HUES48 (cell line): ENCODE results near the gene RAPGEF4.
"Not testable (repeated sequence)": the region's sequence is repeated elsewhere in the genome, so short reads cannot be mapped to it uniquely, and the experiment has no call there.

ENCODE experiments used
- H3K27ac ChIP-seq: one replicate; pipeline ENCODE4 v1.7.0; 2013; ENCODE audit warnings: low read depth, low read length, inconsistent platforms
- H3K27me3 ChIP-seq: 2 replicates; pipeline ENCODE4 v1.6.1; 2013; ENCODE audit warnings: mild to moderate bottlenecking, low read length; ENCODE audit not compliant: control insufficient read depth, insufficient read depth
- H3K36me3 ChIP-seq: 2 replicates; pipeline ENCODE4 v1.6.1; 2013; ENCODE audit warnings: low read length; ENCODE audit not compliant: control insufficient read depth, insufficient read depth
- H3K4me1 ChIP-seq: 2 replicates; pipeline ENCODE4 v1.6.1; 2013; ENCODE audit warnings: mild to moderate bottlenecking, low read length; ENCODE audit not compliant: control insufficient read depth, insufficient read depth
- H3K4me3 ChIP-seq: 2 replicates; pipeline ENCODE4 v1.5.1; 2013; ENCODE audit warnings: mild to moderate bottlenecking, low read depth, low read length
- H3K9ac ChIP-seq: 2 replicates; pipeline ENCODE4 v1.6.1; 2013; ENCODE audit warnings: mild to moderate bottlenecking, low read depth, low read length, moderate library complexity
- H3K9me3 ChIP-seq: 2 replicates; pipeline ENCODE4 v1.6.1; 2013; ENCODE audit warnings: low read length; ENCODE audit not compliant: control insufficient read depth, insufficient read depth

Gene RAPGEF4

DNA sequence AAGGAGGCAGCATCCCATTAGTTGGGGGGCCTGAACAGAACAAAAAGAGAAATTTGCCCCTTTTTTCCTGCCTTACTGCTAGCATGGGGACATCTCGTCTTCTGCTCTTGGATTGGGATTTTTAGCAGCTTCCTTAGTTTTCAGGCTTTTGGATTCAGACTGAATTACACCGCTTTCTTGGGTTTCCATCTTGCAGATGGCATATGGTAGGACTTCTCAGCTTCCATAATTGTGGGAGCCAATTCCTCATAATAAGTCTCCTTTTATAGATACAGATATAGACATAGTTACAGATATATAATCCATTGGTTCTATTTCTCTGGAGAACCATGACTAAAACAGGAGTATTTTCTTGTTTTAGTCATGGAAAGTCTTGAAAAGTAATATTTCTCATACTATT, 5.2 kb upstream of the RAPGEF4 start:
- H3K27me3 ChIP-seq: peaks cover 10% of the 10 kb centered on the region
- peaks cover 3% of the 10 kb centered on the region; the same call in 1 of the 2 replicates for H3K4me1 ChIP-seq
- H3K4me3 ChIP-seq: no peak overlapping the region
- H3K36me3 ChIP-seq: no peaks in the 10 kb centered on the region
- no peak overlapping the region for H3K9ac ChIP-seq
- H3K9me3 ChIP-seq: no peaks in the 10 kb centered on the region
- no peak overlapping the region for H3K27ac ChIP-seq

DNA sequence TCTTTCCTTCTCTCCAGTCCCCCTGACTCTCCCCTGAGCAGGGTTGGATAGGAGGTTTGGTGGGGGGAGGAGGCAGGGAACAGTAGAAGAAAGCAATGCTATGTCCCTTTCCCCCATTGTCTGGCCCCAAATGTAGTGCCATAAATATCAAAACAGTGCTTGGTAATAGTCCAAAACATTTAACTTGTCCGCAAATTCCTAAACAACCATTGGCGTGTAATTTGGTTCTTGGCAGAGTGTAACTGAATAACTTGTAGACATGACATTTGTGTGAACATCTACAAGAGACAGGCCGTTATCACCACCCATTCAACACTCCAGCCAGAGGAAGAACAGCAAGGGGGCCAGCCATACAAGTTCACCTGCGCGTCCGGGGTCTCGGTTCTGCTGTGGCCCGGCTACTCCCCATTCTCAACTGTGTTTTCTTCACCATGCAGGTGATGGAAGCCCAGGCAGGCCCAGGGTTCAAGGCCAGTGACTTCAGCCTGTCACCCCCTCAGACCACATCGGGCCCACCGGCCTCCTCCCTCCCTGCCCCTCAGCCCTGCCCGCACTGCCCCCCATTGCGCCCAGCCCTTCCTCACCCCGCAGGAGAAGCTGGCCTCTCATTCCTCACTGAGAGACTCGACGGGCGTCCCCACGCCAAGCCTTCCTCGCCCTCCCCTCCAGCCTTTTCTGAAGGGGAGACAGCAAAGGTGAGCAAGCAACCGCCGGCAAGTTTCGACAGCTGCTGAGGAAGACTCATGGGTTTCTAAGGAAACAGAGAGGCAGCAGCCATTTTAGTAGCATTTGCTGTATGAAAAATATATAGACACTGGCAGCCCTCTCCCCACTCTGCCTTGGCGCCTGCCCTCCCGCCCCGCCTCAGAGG, 699 bp upstream of the RAPGEF4 start:
- no peak overlapping the region for H3K27ac ChIP-seq
- peak overlapping the region; percentile 60; the same call in 1 of the 2 replicates for H3K4me3 ChIP-seq
- H3K27me3 ChIP-seq: peaks cover 37% of the 10 kb centered on the region
- H3K9ac ChIP-seq: no peak overlapping the region
- no peaks in the 10 kb centered on the region for H3K4me1 ChIP-seq
- H3K36me3 ChIP-seq: no peaks in the 10 kb centered on the region
- no peaks in the 10 kb centered on the region for H3K9me3 ChIP-seq

DNA sequence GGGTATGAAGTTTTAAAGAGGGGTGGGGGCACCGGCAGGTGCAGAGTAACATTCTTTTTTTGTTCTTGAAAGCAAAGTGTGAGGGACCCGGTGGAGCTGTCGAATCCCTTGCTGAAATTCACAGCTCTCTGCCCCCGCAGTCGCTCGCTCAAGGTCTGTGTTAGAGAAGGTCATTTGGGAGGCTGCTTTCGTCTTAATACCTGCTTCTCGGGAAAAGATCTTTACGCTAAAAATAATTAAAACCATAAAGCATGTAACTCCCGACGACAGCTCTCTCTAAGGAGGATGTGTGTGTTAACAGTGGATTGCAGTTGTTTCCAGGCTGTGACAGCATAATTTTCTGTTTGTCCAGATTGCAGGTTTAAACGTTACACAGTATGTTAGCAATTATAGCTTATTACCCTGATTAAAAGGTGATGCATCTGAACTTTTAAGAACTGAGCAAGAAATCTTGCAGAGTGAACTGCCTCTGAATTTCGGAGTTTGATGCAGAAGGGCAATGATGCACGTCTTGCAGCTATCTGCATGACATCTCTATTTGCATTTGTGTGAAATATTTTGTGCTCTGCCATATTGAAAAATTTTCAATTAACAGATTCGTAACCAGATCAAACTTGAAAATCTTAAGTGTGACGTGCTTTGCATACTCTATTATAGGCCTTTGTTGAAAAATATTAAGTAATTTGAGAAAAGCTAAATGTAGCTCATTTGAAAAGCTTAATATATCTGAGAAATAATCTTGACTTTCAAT, 954 bp downstream of the RAPGEF4 start:
- Histone ChIP-seq H3K9ac (peak overlapping the region; percentile 35; the same call in 1 of the 2 replicates), H3K9me3 (no peaks in the 10 kb centered on the region), H3K27me3 (peaks cover 37% of the 10 kb centered on the region), H3K27ac (no peak overlapping the region), H3K36me3 (no peaks in the 10 kb centered on the region), H3K4me1 (no peaks in the 10 kb centered on the region), H3K4me3 (peak overlapping the region; percentile 60)

DNA sequence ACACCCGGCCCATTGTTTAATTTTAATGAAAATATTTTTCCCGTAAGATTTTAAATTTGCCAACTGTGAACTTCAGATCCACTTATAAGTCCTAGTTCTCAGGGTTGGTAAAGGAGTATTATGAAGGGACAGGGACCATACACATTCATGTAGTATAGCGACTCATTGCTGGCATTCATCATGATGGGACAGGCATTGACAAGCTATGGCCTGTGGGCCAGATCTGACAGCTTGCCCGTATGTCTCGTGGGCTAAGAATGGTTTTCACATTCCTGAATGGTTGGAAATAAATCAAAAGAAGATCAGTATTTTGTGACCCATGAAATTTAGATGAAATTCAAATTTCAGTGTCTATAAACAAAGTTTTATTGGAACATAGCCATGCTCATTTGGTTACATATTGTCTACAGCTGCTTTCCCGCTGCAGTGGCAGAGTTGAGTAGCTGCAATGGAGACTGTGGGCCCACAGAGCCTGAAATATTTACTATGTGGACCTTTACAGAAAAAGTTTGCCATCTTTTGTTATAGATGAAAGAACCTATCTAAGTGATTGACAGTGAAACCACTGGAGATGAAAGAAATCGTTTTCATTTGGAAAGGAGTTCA, 4.1 kb downstream of the RAPGEF4 start:
- Histone ChIP-seq H3K9me3 (peaks cover 5% of the 10 kb centered on the region; the same call in 1 of the 2 replicates), H3K36me3 (no peaks in the 10 kb centered on the region), H3K4me3 (no peak overlapping the region), H3K27me3 (peaks cover 32% of the 10 kb centered on the region), H3K27ac (no peak overlapping the region), H3K4me1 (no peaks in the 10 kb centered on the region), H3K9ac (no peak overlapping the region)

DNA sequence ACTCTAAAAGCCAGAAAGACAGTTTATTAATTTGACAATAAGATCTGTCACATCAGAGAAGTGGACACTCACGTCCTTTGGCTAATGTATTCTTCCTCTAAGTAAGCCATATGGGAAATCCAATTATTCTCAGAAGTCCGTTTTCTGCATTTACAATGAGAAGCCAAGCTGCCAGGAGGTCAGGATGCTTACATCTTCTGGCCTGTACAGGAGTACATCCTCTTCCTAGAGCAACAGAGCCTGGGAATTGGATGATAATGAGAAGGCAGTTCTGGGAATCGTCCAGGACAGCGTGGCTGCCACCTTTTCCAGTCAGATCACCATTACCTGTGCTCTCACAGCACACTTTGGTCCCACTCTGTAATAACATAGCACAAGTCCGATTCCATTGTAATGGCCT, 5.2 kb downstream of the RAPGEF4 start:
- Histone ChIP-seq H3K9ac (no peak overlapping the region), H3K27me3 (peaks cover 25% of the 10 kb centered on the region), H3K9me3 (peaks cover 5% of the 10 kb centered on the region; the same call in 1 of the 2 replicates), H3K4me3 (no peak overlapping the region), H3K36me3 (no peaks in the 10 kb centered on the region), H3K27ac (no peak overlapping the region), H3K4me1 (no peaks in the 10 kb centered on the region)

DNA sequence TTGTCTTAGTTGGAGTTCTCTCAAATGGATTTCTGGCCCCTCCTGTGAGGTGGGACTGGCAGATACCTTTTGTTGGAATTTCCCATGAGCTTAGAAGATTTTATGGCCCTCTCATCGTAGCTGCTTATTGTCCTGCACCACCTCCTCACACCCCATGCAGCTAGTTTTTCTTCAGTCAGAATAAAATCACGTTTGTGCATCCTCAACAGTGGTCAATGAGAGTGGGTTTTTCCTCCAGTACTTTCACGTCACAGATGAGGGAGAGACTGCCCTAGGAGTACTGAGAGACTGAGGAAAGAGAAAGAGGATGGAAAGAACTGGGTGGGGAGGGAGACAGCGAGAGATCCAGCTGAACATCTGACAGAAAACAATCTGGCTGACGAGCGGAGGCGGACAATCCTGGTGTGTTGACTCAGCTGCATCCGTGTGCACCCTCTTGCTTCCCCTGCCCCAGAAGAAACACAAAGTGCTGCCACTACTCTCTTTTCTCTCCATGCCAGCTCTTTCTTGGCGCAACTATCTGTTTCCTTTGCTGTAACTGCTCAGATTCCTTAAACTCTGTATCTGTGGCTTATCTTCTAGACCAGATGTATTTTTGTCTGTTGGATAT, 7.4 kb downstream of the RAPGEF4 start:
- H3K4me1 ChIP-seq: no peaks in the 10 kb centered on the region
- peaks cover 7% of the 10 kb centered on the region; the same call in 1 of the 2 replicates for H3K9me3 ChIP-seq
- no peak overlapping the region for H3K27ac ChIP-seq
- no peak overlapping the region for H3K4me3 ChIP-seq
- no peaks in the 10 kb centered on the region for H3K36me3 ChIP-seq
- H3K9ac ChIP-seq: no peak overlapping the region
- H3K27me3 ChIP-seq: peaks cover 3% of the 10 kb centered on the region

DNA sequence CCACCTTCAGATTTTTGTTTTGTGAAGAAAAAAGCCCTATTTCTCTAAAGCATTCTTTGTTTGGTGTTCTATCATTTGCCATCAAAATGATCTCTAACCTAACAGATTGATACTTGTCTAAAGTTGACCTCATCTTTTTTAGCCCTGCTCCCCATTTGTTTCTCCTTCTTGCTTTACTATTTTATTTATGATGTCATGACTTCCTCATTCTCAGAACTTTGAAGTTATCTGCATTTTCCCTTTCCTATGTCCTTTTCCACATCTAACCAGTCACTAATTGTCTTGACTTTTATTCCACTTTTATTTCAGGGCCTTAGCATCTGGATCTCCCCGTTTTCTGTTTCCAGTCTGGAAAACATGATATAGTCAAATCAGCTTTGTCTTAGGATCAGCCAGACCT, 8.3 kb downstream of the RAPGEF4 start:
- no peaks in the 10 kb centered on the region for H3K36me3 ChIP-seq
- no peak overlapping the region for H3K9ac ChIP-seq
- H3K27ac ChIP-seq: no peak overlapping the region
- peaks cover 8% of the 10 kb centered on the region; the same call in 1 of the 2 replicates for H3K9me3 ChIP-seq
- H3K27me3 ChIP-seq: no peaks in the 10 kb centered on the region
- H3K4me1 ChIP-seq: no peaks in the 10 kb centered on the region
- no peak overlapping the region for H3K4me3 ChIP-seq

DNA sequence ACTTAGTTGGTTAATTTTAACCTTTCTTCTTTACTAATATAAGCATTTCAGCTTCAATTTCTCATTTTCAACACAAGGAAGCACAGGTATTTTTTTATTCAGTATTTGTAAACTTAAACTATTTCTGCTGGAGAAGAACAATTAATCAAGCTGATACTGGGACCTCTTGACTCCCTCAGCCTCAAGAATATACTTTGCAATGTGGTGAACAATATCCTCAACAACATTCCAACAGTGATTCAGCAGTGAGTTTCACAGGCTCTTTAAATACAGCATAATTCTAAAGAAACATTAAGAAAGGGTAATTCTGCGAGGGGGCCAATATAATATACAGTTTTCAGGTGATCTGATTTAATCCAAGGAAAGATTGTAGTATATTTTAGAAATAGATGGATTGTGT, 10.0 kb downstream of the RAPGEF4 start:
- no peaks in the 10 kb centered on the region for H3K27me3 ChIP-seq
- H3K27ac ChIP-seq: no peak overlapping the region
- peaks cover 16% of the 10 kb centered on the region; the same call in 1 of the 2 replicates for H3K9me3 ChIP-seq
- H3K4me3 ChIP-seq: no peak overlapping the region
- no peak overlapping the region for H3K9ac ChIP-seq
- H3K4me1 ChIP-seq: no peaks in the 10 kb centered on the region
- H3K36me3 ChIP-seq: no peaks in the 10 kb centered on the region

DNA sequence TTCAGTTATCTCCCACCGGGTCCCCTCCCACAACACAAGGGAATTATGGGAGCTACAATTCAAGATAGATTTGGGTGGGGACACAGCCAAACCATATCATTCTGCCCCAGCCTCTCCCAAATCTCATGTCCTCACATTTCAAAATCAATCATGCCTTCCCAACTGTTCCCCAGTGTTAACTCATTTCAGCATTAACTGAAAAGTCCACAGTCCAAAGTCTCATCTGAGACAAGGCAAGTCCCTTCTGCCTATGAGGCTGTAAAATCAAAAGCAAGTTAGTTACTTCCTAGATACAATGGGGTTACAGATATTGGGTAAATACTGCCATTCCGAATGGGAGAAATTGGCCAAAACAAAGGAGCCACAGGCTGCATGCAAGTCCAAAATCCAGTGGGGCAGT, 12.9 kb downstream of the RAPGEF4 start:
- H3K36me3 ChIP-seq, H3K27me3 ChIP-seq, H3K9ac ChIP-seq, H3K27ac ChIP-seq, H3K4me3 ChIP-seq, H3K4me1 ChIP-seq: not testable (repeated sequence)
- H3K9me3 ChIP-seq: peaks cover 16% of the 10 kb centered on the region; the same call in 1 of the 2 replicates

DNA sequence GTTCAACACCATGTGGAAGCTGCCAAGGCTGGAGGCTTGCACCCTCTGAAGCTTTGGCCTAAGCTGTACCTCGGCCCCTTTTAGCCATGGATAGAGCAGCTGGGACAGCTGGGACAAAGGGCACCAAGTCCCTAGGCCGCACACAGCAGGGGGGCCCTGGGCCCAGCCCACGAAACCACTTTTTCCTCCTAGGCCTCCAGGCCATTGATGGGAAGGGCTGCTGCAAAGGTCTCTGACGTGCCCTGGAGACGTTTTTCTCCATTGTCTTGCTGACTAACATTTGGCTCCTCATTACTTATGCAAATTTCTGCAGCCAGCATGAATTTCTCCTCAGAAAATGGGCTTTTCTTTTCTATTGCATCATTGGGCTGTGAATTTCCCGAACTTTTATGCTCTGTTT, 13.7 kb downstream of the RAPGEF4 start:
- Histone ChIP-seq H3K4me1 (no peaks in the 10 kb centered on the region), H3K9ac (no peak overlapping the region), H3K36me3 (no peaks in the 10 kb centered on the region), H3K27me3 (no peaks in the 10 kb centered on the region), H3K9me3 (peaks cover 11% of the 10 kb centered on the region; the same call in 1 of the 2 replicates), H3K4me3 (no peak overlapping the region), H3K27ac (no peak overlapping the region)
